Inferior parietal cortex (tissue), 1 donor: ENCODE data around the gene AK5.

Source experiments
- DNase-seq: peaks from one replicate; pipeline ENCODE4 v3.0.0-alpha.2; 2016; ENCODE audit errors: extremely low spot score

Gene AK5

DNA sequence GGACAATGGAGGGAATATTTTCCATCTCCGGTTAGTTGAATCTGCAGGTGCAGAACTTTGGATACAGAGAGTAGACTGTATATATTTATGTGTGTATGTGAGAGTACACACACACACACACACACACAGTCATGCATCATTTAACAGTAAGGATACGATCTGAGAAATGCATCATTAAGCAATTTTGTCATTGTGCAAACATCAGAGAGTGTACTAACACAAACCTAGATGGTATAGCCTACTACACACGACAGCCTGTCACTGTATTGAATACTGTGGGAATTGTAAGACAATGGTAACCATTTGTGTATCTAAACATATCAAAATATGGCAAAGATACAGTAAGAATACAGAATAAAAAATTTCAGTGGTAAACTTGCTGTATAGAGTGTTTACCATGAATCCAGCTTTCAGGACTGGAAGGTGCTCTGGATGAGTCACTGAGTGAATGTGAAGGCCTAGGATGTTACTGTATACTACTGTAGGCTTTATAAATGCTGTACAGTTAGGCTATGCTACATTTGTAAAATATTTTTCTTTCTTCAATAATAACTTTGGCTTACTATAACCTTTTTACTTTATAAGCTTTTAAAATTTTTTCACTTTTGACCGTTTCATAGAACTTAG, 262.1 kb downstream of the AK5 start:
- DNase-seq: no peak

- no peak for DNase-seq
These were observed 263.0 kb downstream of the AK5 start for GRCh38 chr1:77544845-77545244.

DNA sequence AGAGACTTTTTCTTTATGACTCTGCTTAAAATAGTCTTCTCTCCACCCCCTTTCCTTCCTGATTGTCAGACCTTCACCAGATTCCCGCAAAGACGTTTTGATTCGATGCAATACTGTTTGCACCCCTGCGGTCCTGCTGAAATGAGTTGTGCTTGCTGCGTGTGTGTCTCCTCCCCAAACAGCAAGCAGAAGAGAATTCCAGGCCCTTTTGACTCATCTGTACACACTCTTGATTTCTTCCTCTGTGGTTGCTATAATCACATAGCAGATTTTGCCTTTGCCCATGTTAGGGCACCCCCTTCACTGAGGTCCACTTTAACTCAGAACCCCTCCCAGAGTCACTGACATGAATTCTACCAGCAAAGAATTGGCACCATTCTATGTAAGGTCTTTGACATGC, 264.2 kb downstream of the AK5 start:
- DNase-seq: no peak

GRCh38 chr1:77546890-77547289, 265.1 kb downstream of the AK5 start:
- DNase-seq: no peak

DNA sequence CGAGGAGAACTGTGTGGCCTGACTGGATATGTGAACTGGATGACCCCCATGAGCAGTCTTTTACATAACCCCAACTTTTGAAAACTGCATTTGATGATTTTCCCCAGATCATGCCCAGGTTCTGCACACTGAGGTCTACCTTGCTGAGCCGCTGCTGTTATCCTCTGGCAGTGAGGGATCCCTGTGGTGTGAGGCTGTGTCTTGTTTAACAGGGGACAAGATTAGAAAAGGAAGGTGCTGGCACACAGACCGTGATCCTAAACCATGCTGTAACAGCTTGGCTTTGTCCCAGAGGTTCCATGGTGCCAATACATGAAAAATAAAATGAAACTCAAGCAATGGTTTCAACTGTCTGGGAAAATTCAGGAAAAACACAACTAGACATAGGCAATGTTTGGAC, 266.5 kb downstream of the AK5 start:
- no peak for DNase-seq

GRCh38 chr1:77550135-77550534, 268.3 kb downstream of the AK5 start:
- DNase-seq: no peak

- no peak for DNase-seq
These were observed 270.8 kb downstream of the AK5 start for GRCh38 chr1:77552626-77553025.

GRCh38 chr1:77553568-77554291, 271.9 kb downstream of the AK5 start:
- no peak for DNase-seq

DNA sequence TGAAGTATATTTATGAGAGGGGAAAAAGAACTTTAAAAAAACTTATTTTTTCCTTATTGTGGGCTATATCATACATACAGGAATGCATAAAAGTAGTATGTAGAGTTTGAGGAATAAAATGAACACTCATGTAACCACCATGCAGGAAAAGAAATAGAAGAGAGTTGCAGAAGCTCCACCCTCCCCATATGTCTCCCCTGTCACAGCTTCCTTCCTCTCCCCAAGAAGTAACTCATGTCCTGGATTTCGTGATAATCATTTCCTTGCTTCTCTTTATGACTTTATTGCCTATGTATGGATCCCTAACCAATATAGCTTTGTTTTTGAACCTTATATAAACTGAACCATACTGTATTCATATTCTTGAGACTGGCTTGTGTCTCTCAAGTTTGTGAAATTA, 274.2 kb downstream of the AK5 start:
- DNase-seq: no peak

DNA sequence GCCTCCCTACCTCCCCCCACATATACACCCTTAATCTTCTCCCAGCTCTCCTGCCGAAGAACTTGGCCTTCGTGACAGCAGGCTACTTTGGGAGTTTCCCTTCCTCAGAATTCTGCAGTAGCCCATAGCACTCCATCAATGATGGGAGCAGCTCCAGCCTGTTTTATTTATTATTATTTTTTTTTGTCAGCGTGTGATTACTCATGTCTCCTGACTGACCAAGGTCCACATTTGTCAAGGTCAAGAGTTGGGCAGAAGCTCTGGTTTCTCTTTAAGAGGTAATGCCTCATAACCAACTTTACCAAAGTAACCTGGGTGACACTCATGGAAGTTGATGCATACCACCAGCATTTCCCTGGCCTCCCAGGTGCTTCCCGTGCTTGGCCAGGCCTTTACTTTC, 275.2 kb downstream of the AK5 start:
- no peak for DNase-seq

DNA sequence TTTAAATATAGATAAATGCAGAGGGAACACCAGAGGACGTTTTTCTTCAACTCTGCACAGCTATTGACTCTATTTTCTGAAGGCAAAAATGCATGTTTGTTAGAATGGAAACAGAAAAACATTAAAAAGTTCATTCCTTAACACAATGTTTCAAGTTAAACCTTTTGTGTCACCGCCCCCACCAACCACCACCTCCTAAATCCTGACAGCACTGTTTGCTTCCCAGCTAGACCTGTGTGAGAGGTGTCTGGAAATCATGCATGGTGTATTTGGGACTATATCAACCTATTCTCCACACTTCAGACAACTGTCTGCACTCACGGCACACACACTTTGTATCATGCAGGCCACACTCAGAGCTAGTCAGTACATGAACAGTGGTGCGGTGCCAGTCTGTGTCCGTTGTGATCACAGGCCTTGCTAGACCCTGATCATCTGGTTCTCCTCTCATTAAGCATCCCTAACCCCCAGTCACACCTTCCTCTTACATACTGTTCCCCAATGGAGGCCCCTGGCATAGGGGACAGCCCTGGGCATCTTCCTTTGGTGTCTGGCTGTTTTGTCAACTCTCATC, 276.9 kb downstream of the AK5 start:
- DNase-seq: no peak

GRCh38 chr1:77560741-77561140, 278.9 kb downstream of the AK5 start:
- DNase-seq: no peak

GRCh38 chr1:77562596-77563150, 280.9 kb downstream of the AK5 start:
- DNase-seq: no peak

GRCh38 chr1:77565321-77565720, 283.5 kb downstream of the AK5 start:
- no peak for DNase-seq

- no peak for DNase-seq
These were observed 289.8 kb downstream of the AK5 start for GRCh38 chr1:77571642-77572041.

- DNase-seq: no peak
These were observed 297.7 kb downstream of the AK5 start for GRCh38 chr1:77579547-77579946.

DNA sequence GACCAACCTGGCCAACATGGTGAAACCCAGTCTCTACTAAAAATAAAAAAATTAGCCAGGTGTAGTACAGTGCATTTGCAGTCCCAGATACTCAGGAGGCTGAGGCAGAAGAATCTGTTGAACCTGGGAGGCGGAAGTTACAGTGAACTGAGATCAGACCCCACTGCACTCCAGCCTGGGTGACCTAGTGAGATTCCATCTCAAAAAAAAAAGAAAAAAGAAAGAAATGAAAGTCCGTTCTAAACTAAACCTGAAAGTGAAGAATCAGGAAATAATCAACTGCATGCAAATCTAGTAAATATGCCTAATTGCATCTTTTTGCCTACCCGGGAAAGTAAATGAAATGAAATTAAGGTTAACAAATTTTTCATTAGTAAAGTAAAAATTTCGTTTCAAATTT, 301.1 kb downstream of the AK5 start:
- DNase-seq: no peak

GRCh38 chr1:77583483-77583882, 301.7 kb downstream of the AK5 start:
- no peak for DNase-seq

DNA sequence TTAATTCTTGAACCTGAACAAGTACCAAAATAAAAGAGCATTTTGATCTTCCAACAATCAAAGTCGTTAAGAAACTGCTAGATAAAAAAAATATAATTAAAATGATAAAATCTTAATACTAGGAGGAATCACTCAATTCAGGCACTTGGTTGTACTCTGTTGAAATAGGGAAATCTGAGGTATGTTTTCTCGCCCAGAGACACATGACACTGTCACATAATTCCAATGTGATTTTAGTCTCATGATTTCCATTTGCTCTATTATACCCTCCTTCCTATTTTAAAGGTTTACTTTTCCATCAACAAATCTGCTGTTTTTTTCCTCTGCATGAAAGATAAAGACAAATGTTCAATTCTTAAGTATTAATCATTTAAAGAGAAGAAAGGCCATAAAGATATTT, 303.1 kb downstream of the AK5 start:
- DNase-seq: no peak

DNA sequence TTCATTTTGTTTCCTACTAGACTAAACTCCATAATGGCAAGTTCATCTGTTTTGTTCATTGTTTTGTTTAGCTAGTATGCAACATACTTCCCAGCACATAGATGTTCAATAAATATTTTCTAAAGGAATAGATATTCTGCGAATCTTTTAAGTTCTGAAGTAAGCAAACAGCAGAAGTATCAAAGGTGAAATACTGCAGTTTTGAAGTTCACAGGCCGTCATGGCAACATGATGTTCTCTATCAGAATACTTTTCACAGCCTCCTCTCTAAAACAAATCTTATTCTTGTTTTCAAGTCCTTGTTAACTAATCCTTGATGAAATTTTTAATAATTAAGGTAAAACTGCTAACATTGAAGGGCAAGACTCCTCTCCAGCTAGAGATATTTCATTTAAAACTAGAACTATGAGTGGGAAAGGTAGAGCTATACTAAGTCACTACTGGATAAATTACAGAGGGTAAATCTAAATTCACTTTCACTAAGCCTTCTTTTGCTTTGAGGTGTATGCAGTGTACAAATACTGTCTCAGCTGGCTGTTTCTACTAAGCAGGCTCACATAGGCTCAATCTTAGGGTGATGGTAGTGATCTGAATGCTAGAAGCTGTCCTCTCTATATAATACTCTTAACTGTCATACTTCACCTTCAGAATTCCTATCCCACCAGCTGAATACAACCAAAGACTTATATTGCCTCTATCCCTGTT, 303.9 kb downstream of the AK5 start:
- no peak for DNase-seq

DNA sequence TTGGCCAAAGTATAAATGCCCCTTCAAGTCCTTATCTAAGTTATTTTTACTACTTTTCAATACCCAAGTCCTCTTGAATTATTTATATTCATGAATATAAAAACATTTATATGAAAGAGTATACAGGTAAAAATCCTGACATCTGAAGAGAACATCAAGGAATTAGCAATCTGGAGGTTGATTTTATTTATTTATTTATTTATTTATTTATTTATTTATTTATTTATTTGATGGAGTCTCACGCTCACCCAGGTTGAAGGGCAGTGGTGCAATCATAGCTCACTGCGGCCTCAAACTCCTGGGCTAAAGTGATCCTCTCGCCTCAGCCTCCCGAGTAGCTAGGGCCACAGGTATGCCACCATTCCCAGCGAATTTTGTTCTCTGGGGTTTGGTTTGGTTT, 307.4 kb downstream of the AK5 start:
- DNase-seq: no peak

DNA sequence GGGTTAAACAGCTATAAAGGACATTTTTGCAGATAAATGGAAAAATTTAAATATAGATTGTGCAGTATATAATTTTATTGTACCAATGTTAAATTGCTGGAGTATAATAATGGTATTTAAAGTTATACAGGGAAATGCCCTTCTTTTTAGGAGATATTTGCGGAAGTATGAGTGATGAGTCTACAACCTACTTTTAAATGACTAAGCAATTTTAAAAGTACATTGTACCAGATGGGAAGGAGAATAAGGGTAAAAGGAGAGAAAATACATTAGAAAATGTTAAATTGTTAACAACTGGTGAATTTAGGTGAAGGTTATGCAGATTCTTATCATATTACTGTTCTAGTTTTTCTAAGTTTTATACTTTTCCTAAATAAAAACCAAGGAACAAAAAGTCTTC, 308.8 kb downstream of the AK5 start:
- no peak for DNase-seq

DNA sequence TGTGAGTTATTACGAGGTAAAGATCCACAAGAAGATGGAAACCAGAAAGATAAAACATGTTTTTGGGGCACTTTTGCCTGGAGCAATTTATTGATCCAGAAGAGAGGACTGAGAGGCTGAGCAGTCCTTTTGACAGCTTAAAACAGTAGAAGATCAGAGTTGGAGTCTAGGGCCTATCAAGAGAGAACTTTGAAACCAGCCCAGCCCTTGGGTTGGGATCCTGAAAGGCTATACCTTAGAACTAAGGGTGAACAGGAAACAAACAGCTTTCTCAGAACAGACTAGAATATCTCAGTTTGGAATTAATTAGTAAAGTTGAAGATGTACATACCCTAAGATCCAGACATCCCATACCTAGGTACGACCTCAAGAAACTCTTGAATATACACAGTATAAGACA, 311.1 kb downstream of the AK5 start:
- DNase-seq: no peak
